ENCODE results near the gene C7orf25. TPM values are rescaled to one million over a fixed set of nuclear protein-coding genes. Genes with fewer than 3 reads are reported as not detected.

Gene C7orf25
- total and polyA plus RNA-seq, 2 donors: 4.0 to 6.8 TPM

GRCh38 chr7:42883950-42884349 is 27.9 kb downstream of the C7orf25 start:
- DNase-seq (ENCODE audit: extremely low spot score): no peak
- Histone ChIP-seq H3K36me3 (ENCODE audit: insufficient read depth) (no peaks in the 10 kb centered on the region), H3K4me1 (ENCODE audit: insufficient read depth) (no peaks in the 10 kb centered on the region), H3K4me3 (ENCODE audit: low read depth, low read length) (no peak overlapping the region), H3K27ac (ENCODE audit: low read depth) (no peak overlapping the region)
- WGBS: 93% methylated on average over 6 of the region's 6 CpGs

DNA sequence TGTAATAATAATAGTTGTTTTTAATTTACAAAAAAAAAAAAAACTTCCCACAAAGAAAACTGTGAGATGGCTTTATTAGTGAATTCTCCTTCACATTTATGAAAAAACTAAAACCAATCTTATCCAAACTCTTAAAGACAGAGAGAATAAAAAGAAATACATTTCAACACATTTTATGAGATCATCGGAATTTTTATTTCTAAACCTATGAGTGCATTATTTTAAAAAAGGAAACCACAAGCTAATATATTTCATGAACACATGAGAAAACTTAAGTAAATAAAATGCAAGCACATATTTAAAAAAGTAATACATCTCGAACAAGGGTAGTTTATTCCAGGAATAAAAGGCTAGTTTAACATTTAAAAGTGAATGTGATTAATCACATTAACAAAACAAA is 31.5 kb downstream of the C7orf25 start:
- Histone ChIP-seq H3K4me1 (ENCODE audit: insufficient read depth) (no peaks in the 10 kb centered on the region), H3K27ac (ENCODE audit: low read depth) (no peak overlapping the region), H3K4me3 (ENCODE audit: low read depth, low read length) (no peak overlapping the region), H3K36me3 (ENCODE audit: insufficient read depth) (no peaks in the 10 kb centered on the region)
- no peak for DNase-seq (ENCODE audit: extremely low spot score)
- WGBS: 73% methylated on average over 2 of the region's 2 CpGs

DNA sequence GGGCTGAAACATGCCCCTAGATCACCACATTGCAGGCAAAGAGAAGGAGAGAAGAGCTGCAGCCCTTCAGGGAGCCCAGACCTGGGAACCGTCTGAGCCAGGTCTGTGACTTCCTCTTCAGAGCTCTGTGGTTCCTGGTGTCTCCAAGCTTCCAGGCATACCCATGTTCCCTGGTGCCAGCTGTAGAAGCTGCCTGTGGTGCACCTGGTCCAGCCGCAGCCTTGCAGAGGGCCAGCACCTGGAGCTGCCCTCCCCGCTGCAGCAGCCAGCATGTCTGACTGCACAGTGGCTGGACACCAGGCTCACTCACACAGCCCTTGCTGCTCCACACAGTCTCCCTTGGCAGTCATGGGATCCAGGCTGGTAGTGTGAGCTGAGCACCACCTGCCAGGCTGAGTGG is 33.6 kb downstream of the C7orf25 start:
- no peak overlapping the region for H3K27ac ChIP-seq (ENCODE audit: low read depth)
- no peak overlapping the region for H3K4me3 ChIP-seq (ENCODE audit: low read depth, low read length)
- no peak for DNase-seq (ENCODE audit: extremely low spot score)
- no peaks in the 10 kb centered on the region for H3K4me1 ChIP-seq (ENCODE audit: insufficient read depth)
- WGBS: 83% methylated on average over 3 of the region's 3 CpGs
- H3K36me3 ChIP-seq (ENCODE audit: insufficient read depth): no peaks in the 10 kb centered on the region

DNA sequence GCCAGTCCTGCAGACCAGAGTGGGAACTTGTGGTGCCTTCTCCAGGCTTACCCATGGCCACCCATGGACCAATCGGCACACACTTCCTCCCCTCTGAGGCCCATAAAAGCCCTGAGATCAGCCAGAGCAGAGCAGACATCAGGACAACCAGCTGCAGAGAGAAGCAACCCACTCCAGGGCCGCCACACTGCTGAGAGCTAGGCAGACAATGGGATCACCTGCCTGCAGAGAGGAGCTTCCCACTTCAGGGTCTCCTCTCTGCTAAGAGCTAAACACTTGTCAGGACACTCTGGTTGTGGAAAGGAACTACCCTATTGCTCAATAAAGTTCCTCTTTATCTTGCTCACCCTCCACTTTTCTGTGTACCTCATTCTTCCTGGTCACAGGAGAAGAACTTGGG is 34.0 kb downstream of the C7orf25 start:
- Histone ChIP-seq H3K4me3 (ENCODE audit: low read depth, low read length) (no peak overlapping the region), H3K27ac (ENCODE audit: low read depth) (no peak overlapping the region), H3K4me1 (ENCODE audit: insufficient read depth) (no peaks in the 10 kb centered on the region), H3K36me3 (ENCODE audit: insufficient read depth) (no peaks in the 10 kb centered on the region)
- no peak for DNase-seq (ENCODE audit: extremely low spot score)
- 73% methylated on average over 2 of the region's 2 CpGs for WGBS

DNA sequence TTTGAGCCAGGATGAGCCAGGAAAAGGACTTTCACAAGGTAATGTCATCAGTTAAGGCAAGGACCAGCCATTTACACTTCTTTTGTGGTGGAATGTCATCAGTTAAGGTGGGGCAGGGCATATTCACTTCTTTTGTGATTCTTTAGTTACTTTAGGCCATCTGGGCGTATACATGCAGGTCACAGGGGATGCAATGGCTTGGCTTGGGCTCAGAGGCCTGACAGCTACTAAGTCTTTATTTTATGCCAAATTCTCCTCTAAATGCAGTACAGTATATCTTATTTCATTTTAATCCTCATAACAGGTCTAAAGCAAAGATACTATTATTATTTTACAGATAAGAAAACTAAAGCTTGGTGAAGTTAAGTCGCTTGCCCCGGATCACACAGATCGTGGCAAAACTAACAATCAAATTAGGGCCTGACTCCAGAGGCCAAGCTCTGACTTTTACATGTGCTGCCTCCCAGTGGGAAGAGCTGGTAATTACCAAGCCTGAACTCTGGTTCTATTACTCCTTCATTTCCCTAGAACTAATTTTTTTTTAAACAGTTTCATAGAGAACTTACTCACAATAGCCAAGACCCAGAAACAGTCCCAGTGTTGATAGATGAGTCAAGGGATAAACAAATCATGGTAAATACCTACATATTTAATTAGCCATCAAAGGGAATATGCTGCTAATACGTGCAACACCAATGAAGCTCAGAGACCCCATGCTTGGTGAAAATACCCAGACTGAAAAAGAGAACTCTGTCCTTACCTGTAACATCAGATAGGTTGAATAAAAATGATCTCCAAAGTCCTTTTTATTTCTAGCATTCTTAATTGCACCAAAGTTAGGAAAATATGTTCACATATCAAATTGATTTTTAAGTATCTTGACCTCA is 35.4 kb downstream of the C7orf25 start:
- Histone ChIP-seq H3K4me1 (ENCODE audit: insufficient read depth) (no peaks in the 10 kb centered on the region), H3K27ac (ENCODE audit: low read depth) (no peak overlapping the region), H3K36me3 (ENCODE audit: insufficient read depth) (no peaks in the 10 kb centered on the region), H3K4me3 (ENCODE audit: low read depth, low read length) (no peak overlapping the region)
- no peak for DNase-seq (ENCODE audit: extremely low spot score)
- WGBS: 45% methylated on average over 5 of the region's 5 CpGs

DNA sequence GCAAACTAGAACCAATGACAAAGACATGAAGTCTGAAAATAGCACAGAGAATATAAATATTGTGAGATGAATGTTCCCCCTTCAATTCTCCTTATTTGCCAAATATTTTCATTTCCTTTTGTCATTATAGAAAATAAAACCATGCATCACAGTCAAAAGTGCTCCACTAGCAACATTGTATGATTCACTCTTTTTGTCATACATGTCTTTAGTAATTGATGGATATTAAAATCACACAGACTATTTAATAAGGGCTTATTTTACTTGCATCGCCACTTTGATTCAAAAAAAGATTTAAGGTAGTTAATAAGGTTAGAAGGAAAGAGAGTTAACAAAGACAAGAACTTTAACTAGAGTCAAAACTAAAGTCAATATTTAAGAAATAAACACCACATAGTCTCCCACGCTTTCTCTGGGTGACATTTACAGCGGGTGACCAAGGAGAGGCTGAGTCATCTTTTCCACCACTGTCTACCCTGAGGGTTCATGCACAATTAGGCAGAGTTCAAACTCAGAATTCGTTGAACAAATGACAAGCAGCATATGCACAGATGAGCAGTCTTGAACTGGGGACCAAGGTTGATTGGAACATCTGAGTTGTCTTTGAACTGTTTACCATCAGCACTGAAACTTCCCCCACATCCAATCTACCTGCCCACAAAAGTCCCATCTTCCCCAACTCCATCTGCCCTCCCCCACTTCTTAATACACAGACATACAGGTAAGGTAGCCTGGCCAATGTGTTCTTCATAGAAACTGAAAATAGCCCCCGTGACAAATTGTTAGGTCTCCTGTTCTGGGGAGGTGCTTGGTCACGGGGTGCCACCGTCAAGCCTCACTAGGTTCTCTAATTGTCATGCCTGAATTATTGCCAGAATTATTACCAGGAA is 42.5 kb downstream of the C7orf25 start:
- Histone ChIP-seq H3K36me3 (ENCODE audit: insufficient read depth) (no peaks in the 10 kb centered on the region), H3K27ac (ENCODE audit: low read depth) (no peak overlapping the region), H3K4me3 (ENCODE audit: low read depth, low read length) (no peak overlapping the region), H3K4me1 (ENCODE audit: insufficient read depth) (no peaks in the 10 kb centered on the region)
- DNase-seq (ENCODE audit: extremely low spot score): no peak
- WGBS: 77% methylated on average over 7 of the region's 7 CpGs

DNA sequence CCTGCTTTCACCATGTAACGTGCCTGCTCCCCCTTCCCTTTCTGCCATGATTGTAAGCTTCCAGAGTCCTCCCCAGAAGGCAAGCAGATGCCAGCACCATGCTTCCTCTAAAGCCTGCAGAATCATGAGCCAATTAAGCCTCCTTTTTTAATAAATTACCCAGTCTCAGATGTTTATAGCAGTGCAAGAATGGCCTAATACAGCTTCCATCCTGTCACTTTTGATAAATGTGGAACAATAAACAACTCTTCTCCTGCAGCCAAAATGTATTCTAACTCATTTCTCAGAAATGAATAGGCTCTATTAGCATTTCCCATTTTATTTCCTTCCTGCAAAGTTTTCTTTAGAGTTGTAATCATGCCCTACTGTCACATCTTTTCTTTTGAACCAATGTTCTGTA is 43.4 kb downstream of the C7orf25 start:
- Histone ChIP-seq H3K4me3 (ENCODE audit: low read depth, low read length) (no peak overlapping the region), H3K36me3 (ENCODE audit: insufficient read depth) (no peaks in the 10 kb centered on the region), H3K4me1 (ENCODE audit: insufficient read depth) (no peaks in the 10 kb centered on the region), H3K27ac (ENCODE audit: low read depth) (no peak overlapping the region)
- DNase-seq (ENCODE audit: extremely low spot score): no peak
- WGBS: 77% methylated on average over 1 of the region's 1 CpG

Other genes starting within 250 kb of the C7orf25 start
- 64.4 TPM for gene PSMA2, start 20.1 kb upstream of the C7orf25 start, total RNA-seq
- 90.6 TPM for gene PSMA2, start 20.1 kb upstream of the C7orf25 start, polyA plus RNA-seq
- gene MRPL32, start 20.3 kb upstream of the C7orf25 start, total RNA-seq: 56.1 TPM
- 48.4 TPM for gene MRPL32, start 20.3 kb upstream of the C7orf25 start, polyA plus RNA-seq
- 0.16 TPM for gene HECW1, start 200.6 kb upstream of the C7orf25 start, total RNA-seq
- 1.2 TPM for gene HECW1, start 200.6 kb upstream of the C7orf25 start, polyA plus RNA-seq

All from urinary bladder (tissue), 4 donors.